Measurements from ENCODE around the gene CDK10.
"Not testable (repeated sequence)": the region's sequence is repeated elsewhere in the genome, so short reads cannot be mapped to it uniquely, and the experiment has no call there.

CDK10 gene

GRCh38 chr16:89686520-89687091 is at the start of gene CDK10:
CDK10 (plus strand) TSS chr16:89686689; CDS start chr16:89686711, 22 bp downstream.
- peak; percentile 95 for DNase-seq

- no peak for DNase-seq
Measured at GRCh38 chr16:89637379-89637778, 49.1 kb upstream of the CDK10 start.

- DNase-seq: no peak
Measured at GRCh38 chr16:89638455-89638854, 48.0 kb upstream of the CDK10 start.

GRCh38 chr16:89639385-89639784 is 47.1 kb upstream of the CDK10 start:
- DNase-seq: no peak

- DNase-seq: no peak
Measured at GRCh38 chr16:89641458-89642119, 44.9 kb upstream of the CDK10 start.

- no peak for DNase-seq
Measured at GRCh38 chr16:89642574-89642973, 43.9 kb upstream of the CDK10 start.

GRCh38 chr16:89643769-89644300 is 42.7 kb upstream of the CDK10 start:
- no peak for DNase-seq

GRCh38 chr16:89645122-89645521 is 41.4 kb upstream of the CDK10 start:
- DNase-seq: no peak

- DNase-seq: no peak
Measured at GRCh38 chr16:89646270-89646669, 40.2 kb upstream of the CDK10 start.

GRCh38 chr16:89646906-89647305 is 39.6 kb upstream of the CDK10 start:
- no peak for DNase-seq

- DNase-seq: no peak
Measured at GRCh38 chr16:89651584-89651983, 34.9 kb upstream of the CDK10 start.

GRCh38 chr16:89653656-89654295 is 32.7 kb upstream of the CDK10 start:
- DNase-seq: no peak

- no peak for DNase-seq
Measured at GRCh38 chr16:89655062-89655643, 31.3 kb upstream of the CDK10 start.

GRCh38 chr16:89656435-89657121 is 29.9 kb upstream of the CDK10 start:
- no peak for DNase-seq

GRCh38 chr16:89657442-89658220 is 28.9 kb upstream of the CDK10 start, which contains the start of the genes CHMP1A and SPATA33:
CHMP1A (minus strand) TSS chr16:89657708; CDS start chr16:89657588, 120 bp downstream.
SPATA33 (plus strand) TSS chr16:89657836; CDS start chr16:89657912, 76 bp downstream.
- peak; percentile 92 for DNase-seq

GRCh38 chr16:89658221-89658879 is 28.1 kb upstream of the CDK10 start:
- DNase-seq: no peak

GRCh38 chr16:89660146-89660545 is 26.3 kb upstream of the CDK10 start:
- no peak for DNase-seq

GRCh38 chr16:89661215-89661614 is 25.3 kb upstream of the CDK10 start:
- no peak for DNase-seq

GRCh38 chr16:89664238-89664637 is 22.3 kb upstream of the CDK10 start:
- DNase-seq: not testable (repeated sequence)

GRCh38 chr16:89667000-89667399 is 19.5 kb upstream of the CDK10 start:
- DNase-seq: not testable (repeated sequence)

- DNase-seq: no peak
Measured at GRCh38 chr16:89667633-89668032, 18.9 kb upstream of the CDK10 start.
